Astrocyte of the hippocampus (primary cell): Measurements from ENCODE around the gene PRDM16.

ENCODE experiments used
- DNase-seq: peaks from one replicate; pipeline ENCODE4 v3.0.0; 2011; ENCODE audit warnings: low read depth, low spot score

PRDM16 gene

DNA sequence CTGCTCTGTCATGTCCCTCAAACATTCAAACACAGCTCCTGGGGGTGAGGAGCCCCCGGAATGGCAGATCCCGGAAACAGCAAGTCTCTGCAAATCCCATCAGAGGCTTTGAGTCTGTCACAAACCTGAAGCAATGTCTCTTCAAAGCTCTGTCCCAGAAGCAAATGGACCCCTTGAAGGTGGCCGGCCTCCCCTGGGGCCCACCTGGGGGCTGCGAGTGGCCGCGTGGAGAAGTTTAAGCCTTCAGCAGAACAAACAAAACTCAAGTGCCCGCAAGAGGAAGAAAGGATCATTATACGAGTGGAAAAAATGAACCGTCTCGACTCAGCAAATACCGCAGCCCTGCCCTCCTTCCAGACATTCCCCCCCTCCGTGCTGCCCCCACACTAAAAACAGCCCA is 53.3 kb downstream of the PRDM16 start:
- DNase-seq: peak; percentile 42

DNA sequence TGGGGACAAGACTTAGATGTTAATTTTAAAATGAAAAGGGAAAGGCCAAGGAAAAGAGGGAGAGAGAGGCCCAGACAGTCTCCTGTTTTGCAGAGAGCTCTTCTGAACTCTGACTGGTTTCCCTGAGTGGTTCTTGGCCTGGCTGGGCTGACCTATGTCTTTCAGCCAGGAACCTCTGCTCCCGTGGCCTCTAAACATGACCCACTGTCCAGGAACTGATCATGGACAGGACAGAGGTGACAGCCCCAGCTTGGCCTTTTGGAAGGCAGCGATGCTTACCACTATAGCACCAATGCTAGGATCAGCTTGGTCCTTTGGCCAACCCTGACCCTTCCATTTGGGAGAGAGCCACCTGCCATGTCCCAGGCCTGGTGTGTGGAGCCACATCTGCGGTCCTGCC is 55.2 kb downstream of the PRDM16 start:
- DNase-seq: no peak

DNA sequence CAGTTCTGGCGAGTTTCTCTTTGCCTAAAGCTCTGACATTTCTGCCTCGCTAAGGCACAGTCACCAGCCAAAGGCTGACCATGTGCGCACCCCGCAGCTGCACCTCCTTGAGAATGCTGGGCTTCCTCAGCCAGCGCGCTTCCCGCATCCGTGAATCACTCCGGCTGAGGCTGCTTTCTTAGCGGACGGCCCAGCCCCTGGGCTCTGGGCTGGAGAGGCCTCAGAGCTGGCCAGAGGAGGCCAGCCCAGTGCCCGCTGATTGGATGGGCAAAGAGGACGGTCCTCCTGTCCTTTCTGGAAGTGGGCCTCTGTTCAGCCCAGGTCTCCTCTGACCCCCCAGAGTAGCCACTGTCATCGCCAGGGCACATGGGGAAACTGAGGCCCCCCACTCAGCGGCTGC is 56.1 kb downstream of the PRDM16 start:
- peak; percentile 89 for DNase-seq

DNA sequence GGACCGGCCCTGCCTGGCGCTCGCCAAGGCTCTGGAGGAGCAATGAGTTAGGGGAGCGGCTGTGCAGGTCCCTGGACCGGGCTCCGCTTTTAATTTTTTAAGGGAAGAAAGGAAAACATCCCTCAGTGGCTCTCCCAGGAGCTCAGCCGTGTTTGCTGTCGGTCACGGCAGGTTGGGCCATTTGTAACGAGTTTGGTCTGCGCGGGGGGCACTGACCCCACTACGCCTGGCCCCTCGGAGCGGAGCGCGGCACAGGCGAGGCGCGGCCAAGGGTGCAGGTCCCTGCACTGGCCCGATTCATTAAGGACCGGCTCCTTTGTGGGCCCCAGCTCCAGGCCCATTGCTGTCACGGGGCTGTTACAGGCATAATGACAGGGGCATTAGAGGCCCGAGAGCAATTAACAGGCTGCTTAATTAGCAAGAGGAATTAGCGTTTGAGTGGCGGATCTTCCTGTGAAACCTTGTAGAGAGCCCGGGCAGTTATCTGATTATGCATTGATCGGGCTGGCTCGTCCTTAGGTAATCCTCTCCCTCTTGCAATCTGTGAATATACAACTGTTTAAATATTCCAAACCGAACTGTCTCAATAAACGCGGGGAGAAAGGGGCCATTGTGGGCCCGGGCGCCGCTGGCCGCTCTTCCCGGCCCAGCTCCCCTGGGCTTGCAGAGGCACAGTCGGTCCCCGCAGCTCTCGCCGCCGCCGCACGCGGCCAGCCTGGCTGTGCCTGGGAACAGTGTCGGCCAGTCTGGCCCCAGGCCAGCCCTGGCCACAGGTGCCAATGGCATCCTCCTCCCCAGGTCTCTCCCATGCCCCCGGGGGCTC is 56.8 kb downstream of the PRDM16 start:
- DNase-seq: peak; percentile 49

GRCh38 chr1:3126756-3127678 is 58.0 kb downstream of the PRDM16 start:
- DNase-seq: peak; percentile 66

GRCh38 chr1:3127738-3128137 is 58.7 kb downstream of the PRDM16 start:
- DNase-seq: peak; percentile 58

DNA sequence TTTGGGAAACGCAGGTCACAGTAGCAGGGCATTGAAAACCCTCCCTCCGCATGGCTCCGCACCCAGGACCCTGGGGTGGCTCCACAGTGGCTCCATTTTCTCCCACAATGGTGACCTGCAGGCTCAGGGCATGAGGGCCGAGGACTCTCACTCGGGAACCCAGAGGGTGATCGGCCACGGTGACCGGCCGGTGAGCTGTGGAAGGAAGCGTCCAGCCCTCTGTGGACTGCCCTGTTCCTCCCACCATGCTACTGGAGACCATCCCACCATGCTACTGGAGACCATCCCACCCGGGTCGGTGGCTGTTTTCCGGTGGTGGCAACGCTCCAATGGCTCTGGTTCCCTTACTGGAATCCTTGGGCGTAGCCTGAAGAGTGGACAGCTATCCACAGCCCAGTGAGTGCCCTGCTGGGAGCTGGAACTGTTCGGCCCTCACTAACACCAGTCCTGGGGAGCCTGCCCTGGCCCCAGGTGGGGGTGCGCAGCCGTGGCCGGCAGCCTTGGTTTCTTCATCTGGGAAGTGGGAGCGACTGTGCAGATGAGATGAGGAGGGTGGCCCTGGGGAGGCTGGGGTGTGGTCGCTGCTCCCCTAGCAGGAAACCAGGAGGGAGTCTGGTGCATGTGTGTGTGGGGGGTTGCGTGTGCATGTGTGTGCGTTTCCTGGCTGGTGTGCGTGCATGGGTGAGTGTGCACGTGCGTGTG is 59.6 kb downstream of the PRDM16 start:
- DNase-seq: no peak

GRCh38 chr1:3129133-3129490 is 60.1 kb downstream of the PRDM16 start:
- no peak for DNase-seq

- DNase-seq: no peak
Observed at GRCh38 chr1:3130268-3130667, 61.3 kb downstream of the PRDM16 start.

DNA sequence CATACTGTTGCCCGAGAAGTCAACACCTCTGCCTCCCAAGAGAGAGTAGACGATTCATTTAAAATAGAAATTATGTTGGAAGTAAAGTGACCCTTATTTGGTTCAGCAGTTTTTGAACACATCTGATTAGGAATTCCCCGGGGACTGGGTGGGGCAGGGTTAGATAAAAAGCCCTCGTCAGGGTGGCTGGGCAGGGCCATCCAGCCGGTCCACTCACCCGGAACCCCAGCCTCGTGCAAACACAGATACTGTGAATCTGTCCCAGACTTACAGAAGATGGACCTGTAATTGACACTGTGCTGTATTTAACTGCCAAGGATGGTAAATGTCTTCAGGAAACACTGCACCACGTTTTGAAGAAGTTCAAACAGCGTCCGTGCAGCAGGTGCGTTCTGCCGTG is 63.7 kb downstream of the PRDM16 start:
- no peak for DNase-seq

- no peak for DNase-seq
Observed at GRCh38 chr1:3133686-3134085, 64.7 kb downstream of the PRDM16 start.

- DNase-seq: no peak
Observed at GRCh38 chr1:3134381-3135072, 65.5 kb downstream of the PRDM16 start.

DNA sequence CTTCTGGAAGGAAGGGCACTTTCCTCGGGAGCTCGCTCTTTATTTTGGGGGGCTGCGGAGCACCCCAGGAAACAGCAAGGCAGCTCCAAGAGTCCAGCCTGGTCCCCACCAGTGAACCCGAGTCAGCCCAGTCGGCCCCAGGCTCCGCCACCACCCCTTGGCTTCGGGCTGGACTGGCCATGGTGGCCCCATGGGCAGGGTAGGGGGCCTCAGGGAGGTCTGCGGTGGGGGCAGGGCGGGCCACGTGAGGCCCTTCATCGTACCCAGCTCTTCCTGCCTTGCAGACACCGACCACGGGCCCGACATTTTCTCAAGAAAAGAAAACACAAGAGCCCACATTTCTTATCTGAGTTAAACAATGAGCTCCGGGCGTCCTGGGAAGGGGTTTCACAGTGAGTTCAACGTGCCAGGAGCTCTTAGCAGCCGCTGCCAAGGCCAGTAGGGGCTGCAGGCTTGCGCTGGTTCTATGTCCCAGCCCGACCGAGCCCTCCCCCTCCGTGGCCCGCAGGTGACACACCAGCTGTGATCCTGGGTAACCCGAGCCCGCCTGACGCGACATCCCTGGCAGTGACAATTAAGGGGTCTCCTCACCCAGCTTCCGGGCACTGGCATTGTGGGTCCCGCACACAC is 66.2 kb downstream of the PRDM16 start:
- peak; percentile 56 for DNase-seq

DNA sequence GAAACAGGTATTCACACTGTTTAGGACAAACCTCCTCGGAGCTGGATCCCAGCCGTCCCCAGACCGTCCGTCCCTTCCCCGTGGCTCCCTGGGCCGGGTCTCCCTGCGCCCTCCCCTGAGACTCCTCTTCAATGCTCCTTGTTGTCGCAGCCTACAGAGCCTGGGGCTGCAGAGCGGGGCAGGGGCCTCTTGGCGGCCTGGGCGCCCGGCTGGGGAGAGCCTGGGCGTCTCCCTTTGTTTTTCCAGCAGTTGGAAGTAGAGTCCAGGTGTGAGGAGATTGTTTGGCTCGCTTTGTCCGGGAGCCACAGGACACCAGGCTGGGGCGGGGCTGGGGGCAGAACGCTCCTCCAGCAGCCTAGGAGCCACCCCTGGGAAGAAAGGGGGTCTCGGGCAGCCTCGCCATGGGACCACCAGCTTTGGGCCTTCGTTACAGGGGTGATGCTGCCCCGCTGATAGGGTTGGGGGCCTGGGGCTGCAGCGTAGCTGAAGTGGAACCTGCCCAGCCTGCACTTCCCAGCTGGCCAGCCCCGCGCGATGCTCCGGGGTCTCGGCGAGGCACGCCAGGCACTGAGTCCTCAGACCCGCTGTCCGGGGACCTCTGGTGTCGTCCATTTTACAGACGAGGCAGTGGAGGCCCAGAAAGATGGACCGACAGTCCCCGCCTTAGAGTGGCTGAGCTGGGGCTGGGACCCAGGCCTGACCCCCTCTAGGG is 66.9 kb downstream of the PRDM16 start:
- no peak for DNase-seq

- DNase-seq: no peak
Observed at GRCh38 chr1:3136532-3136931, 67.5 kb downstream of the PRDM16 start.

DNA sequence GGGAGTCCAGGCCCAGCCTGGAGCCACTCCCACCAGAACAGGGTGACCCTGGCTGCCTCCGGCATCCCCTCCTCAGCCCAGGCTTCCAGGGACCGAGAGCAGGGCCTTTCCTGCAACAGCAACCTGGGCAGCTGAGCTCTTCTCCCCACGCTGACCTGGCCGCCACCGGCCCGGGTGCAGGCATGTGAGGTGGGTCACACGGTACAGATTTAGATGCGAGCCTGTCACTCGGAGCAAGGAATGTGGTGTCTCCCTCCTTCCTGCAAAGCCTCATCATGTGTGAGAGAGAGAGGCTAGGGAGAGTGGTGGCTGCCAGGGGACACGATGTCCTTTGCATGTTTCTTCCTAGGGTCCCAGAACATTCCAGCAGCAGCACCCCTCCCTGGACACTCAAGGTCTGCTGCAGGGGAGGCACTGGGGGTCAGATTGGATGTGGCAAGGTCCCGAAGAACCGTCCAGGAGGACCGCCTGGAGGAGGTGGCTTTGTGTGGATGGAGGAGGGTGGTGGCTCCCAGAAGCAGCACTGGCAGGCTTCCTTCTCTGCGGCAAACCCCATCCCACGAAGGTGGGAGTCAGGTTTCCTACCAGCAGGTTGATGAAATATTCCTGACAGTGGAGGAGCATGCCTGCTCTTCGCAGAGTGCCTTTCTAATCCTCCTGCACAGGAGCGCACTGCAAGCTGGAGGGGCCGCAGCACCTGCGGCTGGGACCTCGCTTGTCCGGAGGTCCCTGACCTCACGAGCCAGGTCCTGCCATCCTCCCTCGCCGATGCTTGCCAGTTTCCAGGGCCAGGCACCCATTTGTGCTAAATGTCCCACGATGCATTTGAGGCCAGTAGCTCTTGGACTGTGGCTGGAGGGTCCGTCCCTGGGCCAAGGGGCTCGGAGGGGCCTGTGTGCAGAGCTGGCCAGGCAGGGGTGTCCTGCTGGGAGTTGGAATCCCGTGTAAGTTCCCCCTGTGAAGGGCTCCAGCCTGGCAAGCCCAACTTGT is 68.4 kb downstream of the PRDM16 start:
- DNase-seq: no peak

GRCh38 chr1:3138623-3139151 is 69.7 kb downstream of the PRDM16 start:
- no peak for DNase-seq

GRCh38 chr1:3139451-3139852 is 70.4 kb downstream of the PRDM16 start:
- peak; percentile 48 for DNase-seq

DNA sequence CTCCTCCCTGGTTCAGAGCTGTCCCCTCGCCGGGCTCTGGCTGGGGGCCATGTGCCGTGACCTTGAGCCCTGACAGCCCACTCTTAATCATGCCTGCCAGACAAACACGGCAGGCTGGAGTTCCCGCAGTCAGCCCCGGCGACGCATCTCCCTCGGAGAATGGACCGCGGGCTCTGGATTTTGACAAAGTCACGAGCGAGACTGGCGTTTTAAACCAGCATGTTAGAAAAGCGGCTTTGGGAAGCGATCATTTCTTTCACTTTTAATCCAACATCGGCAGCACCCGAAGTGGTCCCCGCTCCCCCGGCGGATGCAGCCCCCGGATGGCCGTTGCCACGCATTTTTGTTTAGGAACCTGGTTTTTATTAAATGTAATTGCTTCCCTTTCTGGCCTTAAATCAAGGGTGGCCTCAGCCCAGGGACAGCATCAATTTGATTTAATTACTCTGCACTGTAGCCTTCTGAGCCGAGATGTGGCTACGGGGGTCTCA is 70.9 kb downstream of the PRDM16 start:
- peak; percentile 46 for DNase-seq
